GM21576 (cell line): ENCODE data around the gene CNGA3.

Source experiments
- ATAC-seq: cut with Tn5 transposase; IDR thresholded peaks from one replicate; pipeline ENCODE4 v1.9.1; 2021; ENCODE audit warnings: mild to moderate bottlenecking, moderate library complexity; ENCODE audit not compliant: unreplicated experiment

Gene CNGA3

GRCh38 chr2:98327776-98328175, 18.5 kb upstream of the CNGA3 start:
- no peak for ATAC-seq

DNA sequence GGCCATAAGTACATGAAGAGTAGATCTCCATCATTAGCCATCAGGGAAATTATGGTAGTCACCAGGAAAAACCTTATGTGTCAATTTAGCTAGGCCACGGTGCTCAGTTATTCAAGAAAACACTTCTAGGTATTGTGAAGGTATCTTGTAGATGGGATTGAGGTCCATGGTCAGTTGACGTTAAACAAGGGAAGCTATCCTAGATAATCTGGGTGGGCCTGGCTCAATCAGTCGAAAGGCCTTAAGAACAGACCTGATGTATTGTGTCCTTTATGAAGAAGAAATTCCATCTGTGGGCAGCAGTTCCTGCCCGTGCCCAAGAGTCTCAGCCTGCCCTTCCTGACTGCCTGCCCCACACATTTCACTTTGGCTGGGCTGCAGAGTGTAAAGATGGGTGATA, 16.7 kb upstream of the CNGA3 start:
- ATAC-seq = no peak

- no peak for ATAC-seq
These were observed 13.3 kb upstream of the CNGA3 start for GRCh38 chr2:98332989-98333388.

- no peak for ATAC-seq
These were observed 12.3 kb upstream of the CNGA3 start for GRCh38 chr2:98333922-98334321.

GRCh38 chr2:98334439-98335078, 11.7 kb upstream of the CNGA3 start:
- ATAC-seq = no peak

GRCh38 chr2:98335271-98335670, 11.0 kb upstream of the CNGA3 start:
- no peak for ATAC-seq

GRCh38 chr2:98341241-98341640, 5.0 kb upstream of the CNGA3 start:
- ATAC-seq = no peak

DNA sequence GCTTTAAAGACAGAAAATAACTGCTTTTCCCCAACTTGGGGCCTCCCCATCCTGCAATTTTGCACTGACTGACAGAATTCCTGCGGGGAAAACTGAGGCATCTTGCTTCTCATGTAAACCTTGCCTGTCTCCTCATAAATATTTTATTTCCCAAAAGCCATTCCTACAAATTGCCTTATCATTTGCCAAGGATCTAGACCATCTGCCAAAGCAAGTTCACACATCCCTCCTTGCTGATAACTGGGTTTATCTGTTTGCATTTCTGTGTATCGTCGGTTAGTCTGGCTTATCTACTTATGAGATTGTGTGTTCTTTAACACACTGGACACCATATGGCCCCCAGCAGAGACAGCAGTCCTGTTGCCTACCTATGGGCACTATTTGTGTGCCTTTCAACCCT, 3.0 kb upstream of the CNGA3 start:
- no peak for ATAC-seq

DNA sequence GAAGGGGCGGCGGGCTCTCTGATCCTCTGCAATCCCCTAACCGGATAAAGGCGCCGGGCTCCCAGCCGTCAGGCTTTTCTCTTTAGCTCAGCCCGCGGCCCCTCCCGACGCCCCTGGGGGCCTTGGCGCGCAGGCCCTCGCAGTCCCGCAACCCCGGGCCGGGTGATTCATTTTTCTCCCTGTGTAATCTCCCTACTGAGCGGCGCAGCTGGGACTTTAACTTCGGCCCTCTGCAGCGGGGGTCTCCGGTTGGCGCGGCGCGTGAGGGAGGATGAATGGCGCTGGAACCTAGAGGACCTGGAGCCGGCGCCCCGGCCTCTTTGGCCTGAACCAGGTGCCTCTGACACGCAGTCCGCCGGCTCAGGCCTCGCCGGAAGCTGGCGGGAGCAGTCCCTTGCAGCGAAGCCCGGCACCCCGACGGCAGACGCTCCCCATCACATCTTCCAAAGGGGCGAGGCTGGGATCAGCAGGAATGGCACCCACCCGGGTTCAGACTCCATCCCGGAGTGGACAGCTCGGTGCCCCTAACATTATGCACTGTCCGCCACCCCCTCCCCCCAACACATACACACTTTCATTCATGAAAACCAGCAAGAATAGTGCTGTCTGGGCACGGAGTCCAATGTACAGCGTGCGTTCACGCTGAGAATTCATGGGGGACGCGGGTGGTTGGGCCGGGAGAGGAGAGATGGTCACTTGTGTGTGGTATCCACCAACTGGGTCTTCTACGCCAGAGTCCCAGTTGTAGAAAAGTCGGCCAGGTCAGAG, 1.2 kb downstream of the CNGA3 start:
- no peak for ATAC-seq

- ATAC-seq = no peak
These were observed 1.9 kb downstream of the CNGA3 start for GRCh38 chr2:98348066-98348561.

GRCh38 chr2:98350411-98350810, 4.2 kb downstream of the CNGA3 start:
- no peak for ATAC-seq

DNA sequence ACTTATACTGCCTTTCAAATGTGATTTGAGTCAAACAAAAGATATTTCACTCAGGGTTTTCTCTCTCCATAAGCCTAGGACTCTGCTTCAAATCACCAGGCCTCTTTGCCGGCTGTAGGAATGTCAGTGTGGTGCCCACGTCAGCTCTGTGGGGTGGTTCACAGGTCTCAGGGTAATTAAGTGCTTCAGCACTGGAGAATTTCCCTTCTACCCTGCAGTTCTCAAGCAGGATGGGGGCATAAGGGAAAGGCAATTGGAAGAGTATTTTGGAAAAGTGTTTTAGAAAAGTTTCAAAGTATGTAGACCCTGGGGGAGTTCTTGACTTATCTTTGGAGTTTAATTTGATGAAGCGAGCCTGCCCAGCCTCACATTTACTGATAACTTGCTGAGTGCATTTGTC, 9.6 kb downstream of the CNGA3 start:
- ATAC-seq = no peak

DNA sequence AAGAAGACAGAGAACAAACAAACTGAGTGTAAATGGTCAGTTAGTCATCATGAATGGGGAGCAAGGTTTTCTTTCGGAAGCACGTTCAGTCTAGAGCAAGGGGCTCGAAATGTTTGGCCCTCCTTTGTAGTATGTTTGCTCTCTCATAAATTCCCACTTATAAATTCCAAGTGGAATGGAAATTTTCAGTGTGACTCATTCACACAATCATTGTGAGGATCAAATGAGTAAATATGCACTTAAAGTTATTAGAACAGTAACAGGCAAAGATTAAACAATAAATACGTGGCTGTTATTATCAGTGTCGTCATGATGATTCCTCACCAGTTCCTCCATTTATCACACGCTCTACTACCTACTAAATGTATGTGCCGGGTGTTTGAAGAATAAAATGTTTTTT, 10.5 kb downstream of the CNGA3 start:
- ATAC-seq = no peak

DNA sequence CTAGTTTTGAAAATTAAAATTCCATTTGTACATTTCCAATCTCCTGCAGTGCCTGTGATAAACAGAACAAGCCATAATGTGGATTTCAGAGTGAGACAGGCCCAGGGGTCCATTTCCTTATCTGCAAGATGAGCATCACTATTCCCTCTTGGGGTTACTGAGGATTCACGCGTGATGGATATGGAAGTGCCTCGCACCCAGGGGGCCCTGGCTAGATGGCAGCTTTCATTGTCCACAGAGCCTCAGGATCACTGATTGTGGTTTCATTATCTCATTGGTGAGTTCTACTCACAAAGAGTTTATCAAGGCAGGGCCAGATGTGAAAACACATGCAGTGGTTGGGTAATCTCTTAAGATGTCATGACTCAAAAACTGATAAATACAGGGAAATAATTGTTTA, 11.6 kb downstream of the CNGA3 start:
- no peak for ATAC-seq

- ATAC-seq = no peak
These were observed 13.7 kb downstream of the CNGA3 start for GRCh38 chr2:98359986-98360385.

DNA sequence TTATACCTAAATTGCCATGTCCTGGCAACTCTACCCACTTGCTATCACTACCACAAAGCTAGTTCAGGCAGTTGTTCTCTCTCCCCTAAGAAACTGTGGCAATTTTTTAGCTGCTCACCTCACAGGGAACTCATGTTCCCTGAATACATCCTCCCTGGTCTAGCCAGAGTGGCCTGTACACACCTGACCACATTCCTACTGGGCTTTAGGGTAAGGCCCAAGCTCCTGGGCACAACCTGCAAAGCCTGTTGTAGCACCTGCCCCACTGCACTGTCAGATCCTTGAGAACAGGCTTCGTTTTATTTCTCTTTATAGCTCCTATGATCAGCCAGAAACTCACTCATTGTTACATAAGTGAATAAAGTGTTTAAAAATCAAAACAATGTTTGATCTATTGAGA, 21.5 kb downstream of the CNGA3 start:
- no peak for ATAC-seq

- ATAC-seq = no peak
These were observed 23.5 kb downstream of the CNGA3 start for GRCh38 chr2:98369710-98370239.

DNA sequence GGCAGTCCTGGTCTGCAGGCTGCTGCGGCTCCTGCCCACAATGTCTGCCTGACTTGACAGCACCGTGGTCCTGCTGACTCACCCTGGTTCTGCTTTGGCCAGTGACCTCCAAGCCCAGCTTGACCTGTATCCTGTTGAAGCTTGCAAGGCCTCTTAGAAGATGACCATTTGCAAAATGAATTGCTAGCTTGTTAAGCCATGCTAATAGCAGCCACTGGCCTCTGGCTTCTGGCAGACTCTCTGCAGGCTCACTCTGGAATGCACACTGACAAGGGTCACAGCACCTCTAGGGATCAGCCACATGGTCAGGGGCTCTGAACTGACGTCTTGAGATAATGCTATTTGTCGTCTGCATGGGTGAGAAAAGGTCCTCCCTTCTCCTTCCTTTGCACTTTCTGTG, 25.9 kb downstream of the CNGA3 start:
- no peak for ATAC-seq

GRCh38 chr2:98372579-98372978, 26.3 kb downstream of the CNGA3 start:
- ATAC-seq = no peak

DNA sequence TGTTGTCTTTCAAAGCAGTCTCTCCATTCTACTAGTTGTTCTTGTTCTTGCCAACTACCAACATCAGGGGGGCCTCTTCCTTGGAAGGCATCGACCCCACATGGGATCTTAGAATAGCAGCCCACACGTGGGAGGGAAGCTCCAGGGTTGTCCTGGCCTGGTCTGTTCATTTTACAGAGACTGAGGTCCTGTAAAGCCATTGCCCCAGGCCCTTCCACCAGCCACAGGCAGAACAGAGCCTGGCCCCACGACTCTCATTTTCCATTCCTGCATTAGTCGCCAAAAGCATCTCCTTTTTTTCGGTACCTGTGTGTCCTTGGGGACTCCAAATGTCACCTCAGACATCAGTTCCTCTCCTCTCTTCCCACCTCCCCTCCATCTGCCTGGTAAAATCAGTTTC, 28.0 kb downstream of the CNGA3 start:
- ATAC-seq = no peak

- no peak for ATAC-seq
These were observed 28.8 kb downstream of the CNGA3 start for GRCh38 chr2:98374958-98375570.
